HG02938 (cell line): ENCODE measurements around the gene CFAP70.
"Not testable (repeated sequence)": the region's sequence is repeated elsewhere in the genome, so short reads cannot be mapped to it uniquely, and the experiment has no call there.

ENCODE experiments used
- ATAC-seq: cut with Tn5 transposase; IDR thresholded peaks from one replicate; pipeline ENCODE4 v1.9.1; 2021; ENCODE audit warnings: mild to moderate bottlenecking, moderate library complexity; ENCODE audit not compliant: unreplicated experiment

CFAP70 gene

GRCh38 chr10:73358331-73359279, at the start of gene CFAP70:
Gene CFAP70 (minus strand): TSS chr10:73358864. CDS start chr10:73354796, 4,068 bp downstream.
- ATAC-seq: peak; percentile 92

- no peak for ATAC-seq
Measured at GRCh38 chr10:73408061-73408460, 49.4 kb upstream of the CFAP70 start.

GRCh38 chr10:73407495-73407894, 48.8 kb upstream of the CFAP70 start:
- ATAC-seq: no peak

- ATAC-seq: no peak
Measured at GRCh38 chr10:73406846-73407245, 48.2 kb upstream of the CFAP70 start.

GRCh38 chr10:73405556-73405955, 46.9 kb upstream of the CFAP70 start:
- ATAC-seq: no peak

- ATAC-seq: no peak
Measured at GRCh38 chr10:73404690-73405089, 46.0 kb upstream of the CFAP70 start.

GRCh38 chr10:73401636-73402035, 43.0 kb upstream of the CFAP70 start:
- no peak for ATAC-seq

GRCh38 chr10:73399063-73399462, 40.4 kb upstream of the CFAP70 start:
- ATAC-seq: no peak

- no peak for ATAC-seq
Measured at GRCh38 chr10:73398024-73398423, 39.4 kb upstream of the CFAP70 start.

- ATAC-seq: not testable (repeated sequence)
Measured at GRCh38 chr10:73394325-73394724, 35.7 kb upstream of the CFAP70 start.

- ATAC-seq: no peak
Measured at GRCh38 chr10:73388228-73388627, 29.6 kb upstream of the CFAP70 start.

- no peak for ATAC-seq
Measured at GRCh38 chr10:73386583-73386982, 27.9 kb upstream of the CFAP70 start.

- no peak for ATAC-seq
Measured at GRCh38 chr10:73379064-73379748, 20.5 kb upstream of the CFAP70 start.

GRCh38 chr10:73376679-73377078, 18.0 kb upstream of the CFAP70 start:
- no peak for ATAC-seq

GRCh38 chr10:73368238-73368637, 9.6 kb upstream of the CFAP70 start:
- ATAC-seq: no peak

GRCh38 chr10:73366381-73367298, 8.0 kb upstream of the CFAP70 start:
- ATAC-seq: no peak

GRCh38 chr10:73364964-73365363, 6.3 kb upstream of the CFAP70 start:
- ATAC-seq: no peak

GRCh38 chr10:73359492-73359891, 828 bp upstream of the CFAP70 start:
- no peak for ATAC-seq

GRCh38 chr10:73357821-73358220, 843 bp downstream of the CFAP70 start:
- no peak for ATAC-seq

GRCh38 chr10:73357166-73357565, 1.5 kb downstream of the CFAP70 start:
- no peak for ATAC-seq

GRCh38 chr10:73344269-73344668, 14.4 kb downstream of the CFAP70 start:
- ATAC-seq: no peak
